Cardiac muscle cell (in vitro differentiated cells and primary cell): Measurements from ENCODE around the gene SF3B5. TPM values are rescaled to one million over a fixed set of nuclear protein-coding genes. Genes with fewer than 3 reads are reported as not detected.

Experiments
- DNase-seq, 2 donors: peaks; one replicate each; pipeline versions ENCODE4 v3.0.0 to v3.0.0-alpha.2; 2010 to 2017; ENCODE audit warnings: low read depth in 1 of 2, low spot score in 1 of 2
- H3K27ac ChIP-seq: fragments of 200-600 bp; sonication (generic); 2 replicates; pipeline ENCODE4 v1.5.1; 2016
- H3K27me3 ChIP-seq: fragments of 200-600 bp; sonication (generic); 2 replicates; pipeline ENCODE4 v1.6.0; 2016; ENCODE audit warnings: control low read depth
- H3K36me3 ChIP-seq: fragments of 200-600 bp; sonication (generic); 2 replicates; pipeline ENCODE4 v1.5.1; 2016; ENCODE audit warnings: control low read depth
- H3K4me1 ChIP-seq: fragments of 200-600 bp; sonication (generic); 2 replicates; pipeline ENCODE4 v1.8.1; 2017; ENCODE audit warnings: low read depth, mild to moderate bottlenecking, mixed run types
- H3K4me3 ChIP-seq: fragments of 200-600 bp; sonication (generic); 2 replicates; pipeline ENCODE4 v1.5.1; 2016; ENCODE audit warnings: mild to moderate bottlenecking
- H3K9me3 ChIP-seq: fragments of 200-600 bp; sonication (generic); 2 replicates; pipeline ENCODE4 v1.5.1; 2017; ENCODE audit warnings: low read depth, mild to moderate bottlenecking, control low read depth
- polyA plus RNA-seq: library from polyadenylated mRNA; unstranded; fragments of >200 nt; fragmentation: Nextera tagmentation; extraction: Ambion mirVana; gene quantifications from 2 replicates; pipeline ENCODE4 v1.2.1, GENCODE V29; 2016
- total RNA-seq: library from RNA; depleted of rRNA; stranded (reverse); fragments of >200 nt; gene quantifications from 2 replicates; pipeline ENCODE4 v1.2.3, GENCODE V29; 2016
- TF ChIP-seq, protein P1 (sequence below): IDR thresholded peaks from 2 replicates; pipeline ENCODE4 v1.5.1; 2012; ENCODE audit warnings: low read depth, mild to moderate bottlenecking, low read length

SF3B5 gene
- total and polyA plus RNA-seq, 2 experiments from 2014 or later: 139 to 252 TPM

DNA sequence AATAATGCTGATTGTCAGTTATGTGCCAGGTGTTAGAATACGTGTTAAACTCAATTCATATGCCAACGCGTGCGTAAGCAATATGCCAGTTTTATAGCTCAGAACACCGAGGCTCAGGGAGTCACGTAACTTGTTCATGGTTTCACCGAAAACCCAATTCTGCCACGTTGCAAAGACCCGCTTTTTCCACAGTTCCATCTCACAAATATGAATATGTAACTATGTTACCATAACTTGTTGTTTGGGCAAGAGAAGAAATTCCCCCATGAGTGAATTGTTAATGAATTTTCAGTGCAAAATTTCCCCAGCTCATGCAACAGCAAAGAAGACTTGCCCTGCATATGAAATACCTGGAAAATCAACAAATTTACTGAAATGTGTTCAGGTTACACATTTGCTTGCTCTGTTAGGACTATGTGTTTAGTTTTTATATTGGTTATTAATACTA, 30.1 kb downstream of the SF3B5 start:
- H3K27ac ChIP-seq: no peak overlapping the region
- TF ChIP-seq, protein P1, sequence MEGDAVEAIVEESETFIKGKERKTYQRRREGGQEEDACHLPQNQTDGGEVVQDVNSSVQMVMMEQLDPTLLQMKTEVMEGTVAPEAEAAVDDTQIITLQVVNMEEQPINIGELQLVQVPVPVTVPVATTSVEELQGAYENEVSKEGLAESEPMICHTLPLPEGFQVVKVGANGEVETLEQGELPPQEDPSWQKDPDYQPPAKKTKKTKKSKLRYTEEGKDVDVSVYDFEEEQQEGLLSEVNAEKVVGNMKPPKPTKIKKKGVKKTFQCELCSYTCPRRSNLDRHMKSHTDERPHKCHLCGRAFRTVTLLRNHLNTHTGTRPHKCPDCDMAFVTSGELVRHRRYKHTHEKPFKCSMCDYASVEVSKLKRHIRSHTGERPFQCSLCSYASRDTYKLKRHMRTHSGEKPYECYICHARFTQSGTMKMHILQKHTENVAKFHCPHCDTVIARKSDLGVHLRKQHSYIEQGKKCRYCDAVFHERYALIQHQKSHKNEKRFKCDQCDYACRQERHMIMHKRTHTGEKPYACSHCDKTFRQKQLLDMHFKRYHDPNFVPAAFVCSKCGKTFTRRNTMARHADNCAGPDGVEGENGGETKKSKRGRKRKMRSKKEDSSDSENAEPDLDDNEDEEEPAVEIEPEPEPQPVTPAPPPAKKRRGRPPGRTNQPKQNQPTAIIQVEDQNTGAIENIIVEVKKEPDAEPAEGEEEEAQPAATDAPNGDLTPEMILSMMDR: no peak
- H3K9me3 ChIP-seq: no peaks in the 10 kb centered on the region
- peaks cover 97% of the 10 kb centered on the region for H3K27me3 ChIP-seq
- no peaks in the 10 kb centered on the region for H3K36me3 ChIP-seq
- no peaks in the 10 kb centered on the region for H3K4me1 ChIP-seq
- no peak for DNase-seq
- no peak overlapping the region for H3K4me3 ChIP-seq

DNA sequence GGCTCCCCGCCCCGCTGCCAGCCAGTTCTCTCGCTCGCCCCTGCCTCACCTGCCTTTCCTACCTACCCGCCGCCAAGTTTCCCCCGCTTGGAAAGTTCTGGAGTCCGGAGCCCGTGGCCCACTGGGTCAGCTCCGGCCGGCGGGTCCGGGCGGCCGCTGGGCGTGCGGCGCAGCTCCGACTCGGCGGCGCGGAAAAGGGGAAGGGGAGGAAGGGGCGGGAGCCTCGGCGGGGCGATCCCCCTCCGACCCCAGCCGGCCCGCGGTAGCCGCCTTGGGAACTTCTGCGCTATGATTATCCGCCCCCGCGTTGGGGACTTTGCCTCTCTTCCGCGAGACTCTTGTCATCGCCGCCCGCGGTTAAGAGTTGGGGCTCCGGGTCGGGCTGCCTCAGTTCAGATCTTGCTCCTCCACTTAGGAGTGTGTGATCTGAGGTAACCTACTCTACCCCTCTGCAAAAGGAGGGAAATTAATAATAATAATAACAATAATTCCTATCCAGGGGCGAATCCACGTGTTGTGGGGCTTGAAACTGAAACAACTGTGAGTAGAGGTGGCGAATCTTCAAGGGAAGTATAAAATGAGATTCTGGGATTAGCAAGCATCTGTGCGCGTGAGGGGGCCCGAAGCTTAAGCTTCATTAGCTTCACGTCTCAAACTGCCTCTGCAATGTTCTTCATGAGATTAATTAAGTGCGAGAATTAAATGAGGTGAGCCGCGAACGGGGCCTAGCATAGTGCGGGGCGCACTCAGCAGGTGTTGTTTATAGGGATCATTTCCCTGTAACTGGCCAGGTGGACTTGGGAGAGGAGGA, 30.8 kb downstream of the SF3B5 start:
- peak in 1 of 2 donors; percentile 11 for DNase-seq
- TF ChIP-seq, protein P1: no peak
- Histone ChIP-seq H3K27me3 (peaks cover 93% of the 10 kb centered on the region), H3K36me3 (no peaks in the 10 kb centered on the region), H3K4me3 (peak overlapping the region; percentile 54), H3K9me3 (no peaks in the 10 kb centered on the region), H3K4me1 (no peaks in the 10 kb centered on the region), H3K27ac (no peak overlapping the region)

DNA sequence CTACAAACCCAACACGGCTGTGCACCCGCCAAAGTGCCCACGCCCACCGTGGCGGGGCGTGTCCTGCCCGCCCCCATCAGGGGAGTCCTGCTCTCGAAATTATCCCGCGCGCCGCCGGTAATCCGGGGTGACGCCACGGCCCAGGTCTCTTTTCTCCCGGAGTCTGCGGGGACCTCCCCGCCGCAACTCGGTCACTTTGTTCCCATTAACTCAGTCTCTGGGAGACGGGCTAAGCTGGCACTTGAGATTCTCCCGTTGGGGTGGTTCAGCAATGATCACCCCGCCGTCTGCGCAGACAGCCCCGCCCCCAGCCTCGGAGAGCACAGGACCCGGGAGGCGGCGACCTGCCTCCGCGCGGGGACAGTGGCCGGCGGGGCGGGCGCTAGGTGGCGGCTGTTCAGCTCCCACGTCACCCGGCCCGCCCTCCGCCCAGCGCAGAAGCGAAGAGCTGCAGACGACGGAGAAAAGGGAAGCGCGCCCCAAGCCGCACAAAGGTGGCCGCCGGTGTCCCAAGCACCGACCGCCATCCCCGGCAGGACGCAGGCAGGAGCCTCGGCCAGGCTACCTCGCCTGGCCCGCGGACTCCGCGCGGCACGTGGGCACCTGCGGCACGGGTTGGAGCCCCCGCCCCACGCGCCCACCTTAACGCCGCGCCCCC, 31.5 kb downstream of the SF3B5 start:
- TF ChIP-seq, protein P1: peak; percentile 9
- DNase-seq: peak; percentile 21 to 84
- Histone ChIP-seq H3K27ac (no peak overlapping the region), H3K27me3 (peaks cover 85% of the 10 kb centered on the region), H3K9me3 (no peaks in the 10 kb centered on the region), H3K36me3 (no peaks in the 10 kb centered on the region), H3K4me3 (peak overlapping the region; percentile 54), H3K4me1 (no peaks in the 10 kb centered on the region)

DNA sequence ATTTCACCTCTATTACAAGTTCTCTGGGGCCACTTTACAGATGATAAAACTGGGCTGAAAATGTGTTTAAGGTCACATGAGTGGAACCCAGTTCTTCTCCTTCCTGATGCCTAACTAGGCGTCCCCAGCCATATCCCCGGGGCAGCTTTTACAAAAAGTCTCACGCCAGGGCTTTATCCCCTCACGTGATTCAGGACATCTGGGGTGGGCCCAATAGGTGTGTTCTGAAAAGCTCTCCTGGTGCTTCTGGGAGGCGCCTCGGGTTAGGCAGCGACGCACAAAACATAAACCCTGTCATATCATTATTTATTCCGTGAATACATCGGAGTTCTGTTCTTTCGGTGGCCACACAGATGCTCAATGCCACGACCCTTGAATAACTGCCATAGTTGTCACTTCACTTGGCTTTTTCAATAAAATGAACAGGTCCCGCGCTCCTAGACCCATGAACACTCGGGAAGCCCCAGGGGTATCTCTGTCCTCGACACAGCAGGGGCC, 32.1 kb downstream of the SF3B5 start:
- Histone ChIP-seq H3K4me3 (peak overlapping the region; percentile 54), H3K36me3 (no peaks in the 10 kb centered on the region), H3K4me1 (no peaks in the 10 kb centered on the region), H3K27me3 (peaks cover 82% of the 10 kb centered on the region), H3K27ac (no peak overlapping the region), H3K9me3 (no peaks in the 10 kb centered on the region)
- TF ChIP-seq, protein P1: no peak
- DNase-seq: no peak

DNA sequence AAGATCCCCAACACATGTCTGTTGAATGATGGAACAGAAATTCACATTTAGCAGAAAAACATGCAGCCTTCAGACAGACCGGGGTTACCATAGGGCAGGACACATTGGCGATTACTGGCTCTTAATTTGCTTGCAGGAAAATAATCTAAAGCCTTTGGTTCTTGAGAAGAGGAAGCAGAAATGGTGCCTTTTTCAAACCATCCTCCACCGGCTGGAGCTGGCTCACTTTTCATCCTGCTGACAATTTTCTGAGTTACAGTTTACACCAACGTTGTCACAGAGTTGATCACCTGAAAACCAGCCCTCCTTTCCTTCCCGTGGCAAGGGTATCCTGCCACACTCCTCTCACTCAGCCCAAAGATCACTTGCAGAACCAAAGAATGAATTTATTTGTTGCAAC, 32.6 kb downstream of the SF3B5 start:
- Histone ChIP-seq H3K4me1 (no peaks in the 10 kb centered on the region), H3K27me3 (peaks cover 77% of the 10 kb centered on the region), H3K9me3 (no peaks in the 10 kb centered on the region), H3K27ac (no peak overlapping the region), H3K4me3 (no peak overlapping the region), H3K36me3 (no peaks in the 10 kb centered on the region)
- TF ChIP-seq, protein P1: no peak
- DNase-seq: no peak
